HCT116 (cell line): ENCODE results near the gene P4HA2. TPM values are rescaled to one million over a fixed set of nuclear protein-coding genes. Genes with fewer than 3 reads are reported as not detected.

Experiments
- ATAC-seq: fragments of 200-7000 bp; cut with Tn5 transposase; 2 replicates; pipeline ENCODE4 v1.9.1; 2020; ENCODE audit warnings: mild to moderate bottlenecking, moderate library complexity
- BruUV-seq: library from RNA; stranded (reverse); fragments of 400-500 nt; replicated peaks from 2 replicates; lab custom pipeline; 2021; lab: Mats Ljungman, UMichigan
- CTCF ChIA-PET: fragments of 300-600 bp; sonication (Branson Sonifier 250); formaldehyde crosslinking; loops from one replicate; lab custom pipeline; 2021; ENCODE audit warnings: antibody characterized with exemption; lab: Charles Lee
- POLR2A ChIA-PET: fragments of 300-600, 350-600 bp; sonication (Branson Sonifier 250); formaldehyde crosslinking; loops from one replicate; lab custom pipeline; 2021; ENCODE audit warnings: antibody characterized with exemption; lab: Charles Lee
- RAD21 ChIA-PET, 2 experiments: fragments of 300-600 bp; sonication (Branson Sonifier 250); formaldehyde crosslinking; loops; one replicate each; lab custom pipeline; 2023; ENCODE audit warnings: low total read pairs in 2 of 2; ENCODE audit not compliant: uncharacterized antibody in 2 of 2, unreplicated experiment in 2 of 2, low non-redundant PET in 1 of 2; lab: Charles Lee
- DNase-seq: peaks from one replicate; pipeline ENCODE4 v3.0.0-alpha.2; 2010; ENCODE audit warnings: low read depth, low spot score
- H2AFZ ChIP-seq: fragments of 200-600 bp; shearing (Covaris generic), sonication (generic); 2 replicates; pipeline ENCODE4 v1.6.1; 2017; ENCODE audit warnings: low read depth, mixed run types, mixed read lengths, antibody characterized with exemption, low read length; ENCODE audit not compliant: poor library complexity, severe bottlenecking
- H3K27ac ChIP-seq: 2 replicates; pipeline ENCODE4 v1.5.1; 2012; ENCODE audit warnings: low read depth, low read length
- H3K27me3 ChIP-seq: fragments of 200-600 bp; sonication (generic); 2 replicates; pipeline ENCODE4 v1.6.1; 2016; ENCODE audit warnings: mixed run types, low read length, mixed read lengths; ENCODE audit not compliant: insufficient read depth
- H3K36me3 ChIP-seq, 2 experiments: fragments of 200-500 bp in 1 of 2; fragments of 200-600 bp in 1 of 2; sonication (Bioruptor generic) in 1 of 2; sonication (generic) in 1 of 2; 2 replicates each; pipeline versions ENCODE4 v1.5.1 to v1.6.1; 2014 to 2016; ENCODE audit warnings: low read length in 2 of 2, inconsistent platforms in 1 of 2, mixed read lengths in 1 of 2, mixed run types in 1 of 2; ENCODE audit not compliant: insufficient read depth in 2 of 2, control insufficient read depth in 1 of 2
- H3K4me1 ChIP-seq, 2 experiments: fragments of 200-600 bp in 1 of 2; sonication (generic) in 1 of 2; 2 replicates each; pipeline versions ENCODE4 v1.5.1 to v1.6.1; 2012 to 2017; ENCODE audit warnings: low read length in 2 of 2, inconsistent platforms in 1 of 2, mild to moderate bottlenecking in 1 of 2, mixed read lengths in 1 of 2, mixed run types in 1 of 2, moderate library complexity in 1 of 2; ENCODE audit not compliant: insufficient read depth in 2 of 2, control insufficient read depth in 1 of 2
- H3K4me2 ChIP-seq: fragments of 200-600 bp; sonication (generic); 2 replicates; pipeline ENCODE4 v1.6.1; 2017; ENCODE audit warnings: mixed run types, low read length, mixed read lengths
- H3K4me3 ChIP-seq, 2 experiments: fragments of 200-600 bp in 1 of 2; sonication (generic) in 1 of 2; replicated peaks in 1 of 2; 2 replicates each; pipeline ENCODE4 v1.5.1; 2011 to 2016; ENCODE audit warnings: low read length in 2 of 2, control low read depth in 1 of 2, low read depth in 1 of 2, mild to moderate bottlenecking in 1 of 2, mixed read lengths in 1 of 2, mixed run types in 1 of 2
- H3K79me2 ChIP-seq: fragments of 200-600 bp; sonication (generic); 2 replicates; pipeline ENCODE4 v1.6.1; 2017; ENCODE audit warnings: mild to moderate bottlenecking, mixed run types, low read length, moderate library complexity, mixed read lengths; ENCODE audit not compliant: insufficient read depth
- H3K9ac ChIP-seq: fragments of 200-600 bp; sonication (generic); 2 replicates; pipeline ENCODE4 v1.6.1; 2016; ENCODE audit warnings: low read length, mixed read lengths
- H3K9me2 ChIP-seq: fragments of 200-600 bp; sonication (generic), shearing (Covaris generic); 2 replicates; pipeline ENCODE4 v1.6.1; 2017; ENCODE audit warnings: mixed run types, mild to moderate bottlenecking, moderate library complexity; ENCODE audit not compliant: insufficient read depth
- H3K9me3 ChIP-seq, 2 experiments: fragments of 200-500 bp in 1 of 2; fragments of 200-600 bp in 1 of 2; sonication (Bioruptor generic) in 1 of 2; sonication (generic) in 1 of 2; 2 replicates each; pipeline ENCODE4 v1.6.1; 2014 to 2017; ENCODE audit warnings: low read length in 2 of 2, mixed read lengths in 2 of 2, inconsistent platforms in 1 of 2, low read depth in 1 of 2, mild to moderate bottlenecking in 1 of 2, mixed run types in 1 of 2, moderate library complexity in 1 of 2; ENCODE audit not compliant: control insufficient read depth in 1 of 2, insufficient read depth in 1 of 2
- H4K20me1 ChIP-seq: fragments of 200-600 bp; sonication (generic), shearing (Covaris generic); 2 replicates; pipeline ENCODE4 v1.6.1; 2017; ENCODE audit warnings: mixed run types, mild to moderate bottlenecking, moderate library complexity; ENCODE audit not compliant: insufficient read depth
- CBX3 ChIP-seq: IDR thresholded peaks from 2 replicates; pipeline ENCODE4 v1.6.1; 2012; ENCODE audit warnings: low read depth
- CTCF ChIP-seq, 3 experiments: fragments of 200-600 bp in 1 of 3; sonication (generic) in 1 of 3; IDR thresholded peaks in 2 of 3; conservative IDR thresholded peaks in 1 of 3; 2 replicates each; pipeline ENCODE4 v1.5.1; 2012 to 2017; ENCODE audit warnings: low read depth in 2 of 3, low read length in 2 of 3, antibody characterized with exemption in 1 of 3, borderline replicate concordance in 1 of 3, control low read depth in 1 of 3, mild to moderate bottlenecking in 1 of 3, mixed read lengths in 1 of 3, mixed run types in 1 of 3, moderate library complexity in 1 of 3; ENCODE audit not compliant: insufficient read depth in 1 of 3
- EZH2phosphoT487 ChIP-seq: fragments of 200-600 bp; IDR thresholded peaks from 2 replicates; pipeline ENCODE4 v1.6.1; 2018; ENCODE audit warnings: antibody characterized with exemption, borderline replicate concordance
- POLR2A ChIP-seq: IDR thresholded peaks from 2 replicates; pipeline ENCODE4 v1.7.0; 2011; ENCODE audit warnings: borderline replicate concordance; ENCODE audit not compliant: insufficient read depth, insufficient read length; ENCODE audit errors: extremely low read depth
- POLR2AphosphoS5 ChIP-seq: IDR thresholded peaks from 2 replicates; pipeline ENCODE4 v1.6.1; 2011; ENCODE audit warnings: mild to moderate bottlenecking, low read depth, low read length, moderate library complexity
- RAD21 ChIP-seq: IDR thresholded peaks from 2 replicates; pipeline ENCODE4 v1.6.1; 2012; ENCODE audit warnings: low read depth, mild to moderate bottlenecking
- SP1 ChIP-seq: IDR thresholded peaks from 2 replicates; pipeline ENCODE4 v1.6.1; 2012; ENCODE audit warnings: low read depth
- TCF7L2 ChIP-seq: IDR thresholded peaks from 2 replicates; pipeline ENCODE4 v1.7.0; 2011; ENCODE audit warnings: borderline replicate concordance, inconsistent platforms; ENCODE audit not compliant: insufficient read depth, insufficient read length; ENCODE audit errors: extremely low read depth
- YY1 ChIP-seq: IDR thresholded peaks from 2 replicates; pipeline ENCODE4 v1.6.1; 2011; ENCODE audit warnings: low read length, low read depth, moderate library complexity, mild to moderate bottlenecking; ENCODE audit not compliant: insufficient replicate concordance; ENCODE audit errors: extremely low read depth
- ZNF274 ChIP-seq: fragments of 200-500 bp; sonication (Bioruptor generic); IDR thresholded peaks from 2 replicates; pipeline ENCODE4 v1.6.1; 2014; ENCODE audit warnings: mild to moderate bottlenecking, low read depth, low read length, inconsistent platforms
- intact Hi-C: fragments of 100-400 bp; cut with micrococcal nuclease; formaldehyde crosslinking; loops from 2 replicates; pipeline ENCODE4 v1.10.0; 2022
- total RNA-seq: library from RNA; stranded (reverse); gene quantifications from one replicate; pipeline ENCODE4 v1.2.1, GENCODE V29; 2021; ENCODE audit not compliant: unreplicated experiment
- TF ChIP-seq, protein P1 (sequence below): IDR thresholded peaks from 2 replicates; pipeline ENCODE4 v1.6.1; 2011; ENCODE audit warnings: mild to moderate bottlenecking, low read length, moderate library complexity; ENCODE audit not compliant: insufficient replicate concordance; ENCODE audit errors: extremely low read depth

The P4HA2 gene
- total RNA-seq, 1 experiment from 2014 or later, result 29.0 TPM

DNA sequence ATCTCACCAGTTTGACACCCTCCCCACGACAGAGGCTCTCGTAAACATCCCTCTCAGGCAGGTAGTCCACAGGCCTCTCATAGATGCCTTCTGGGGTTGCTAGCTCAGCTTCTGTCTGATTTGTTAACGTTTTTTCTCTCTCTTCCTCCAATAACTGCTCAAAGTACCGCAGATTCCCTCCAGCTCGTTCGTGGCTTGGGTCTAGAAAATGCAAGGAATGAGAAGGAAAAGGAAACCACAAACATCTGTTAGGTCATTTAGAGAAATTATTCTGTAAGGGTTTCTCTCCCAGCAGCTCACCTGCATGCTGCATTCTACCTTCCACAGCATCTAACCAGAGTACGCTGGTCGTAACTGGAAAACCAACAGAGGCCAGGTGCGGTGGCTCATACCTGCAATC, 18.5 kb downstream of the P4HA2 start:
- POLR2A ChIA-PET, result no interaction called here
- DNase-seq (no peak), ATAC-seq (no peak)
- no peaks in the 10 kb centered on the region for H3K9me2 ChIP-seq
- TF ChIP-seq POLR2A (no peak), YY1 (no peak), CBX3 (no peak), POLR2AphosphoS5 (no peak), TCF7L2 (no peak), RAD21 (no peak), CTCF (IDR thresholded peaks at IDR 0.05 in 2 of 3, conservative IDR thresholded peaks at IDR 0.05 in 1 of 3; ENCODE audit: borderline replicate concordance in 1 of 3, insufficient read depth in 1 of 3, low read depth in 2 of 3, low read length in 2 of 3) (no peak), EZH2phosphoT487 (no peak), ZNF274 (no peak), SP1 (no peak)
- TF ChIP-seq, protein P1, sequence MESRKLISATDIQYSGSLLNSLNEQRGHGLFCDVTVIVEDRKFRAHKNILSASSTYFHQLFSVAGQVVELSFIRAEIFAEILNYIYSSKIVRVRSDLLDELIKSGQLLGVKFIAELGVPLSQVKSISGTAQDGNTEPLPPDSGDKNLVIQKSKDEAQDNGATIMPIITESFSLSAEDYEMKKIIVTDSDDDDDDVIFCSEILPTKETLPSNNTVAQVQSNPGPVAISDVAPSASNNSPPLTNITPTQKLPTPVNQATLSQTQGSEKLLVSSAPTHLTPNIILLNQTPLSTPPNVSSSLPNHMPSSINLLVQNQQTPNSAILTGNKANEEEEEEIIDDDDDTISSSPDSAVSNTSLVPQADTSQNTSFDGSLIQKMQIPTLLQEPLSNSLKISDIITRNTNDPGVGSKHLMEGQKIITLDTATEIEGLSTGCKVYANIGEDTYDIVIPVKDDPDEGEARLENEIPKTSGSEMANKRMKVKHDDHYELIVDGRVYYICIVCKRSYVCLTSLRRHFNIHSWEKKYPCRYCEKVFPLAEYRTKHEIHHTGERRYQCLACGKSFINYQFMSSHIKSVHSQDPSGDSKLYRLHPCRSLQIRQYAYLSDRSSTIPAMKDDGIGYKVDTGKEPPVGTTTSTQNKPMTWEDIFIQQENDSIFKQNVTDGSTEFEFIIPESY, result no peak
- no peaks in the 10 kb centered on the region for H4K20me1 ChIP-seq
- no peak overlapping the region for H3K27ac ChIP-seq
- H3K4me2 ChIP-seq, result no peak overlapping the region
- H3K27me3 ChIP-seq, result no peaks in the 10 kb centered on the region
- intact Hi-C loops, result no loop called here
- H3K9ac ChIP-seq, result no peak overlapping the region
- RAD21 ChIA-PET, result no interaction called here
- no peaks in the 10 kb centered on the region for H3K79me2 ChIP-seq
- peaks cover 11 to 25% of the 10 kb centered on the region in 2 experiments; a peak in 3 of 4 replicates for H3K36me3 ChIP-seq
- no peak overlapping the region for H2AFZ ChIP-seq
- H3K4me3 ChIP-seq, result no peak overlapping the region
- CTCF ChIA-PET, result no interaction called here
- no peaks in the 10 kb centered on the region for H3K9me3 ChIP-seq
- no peaks in the 10 kb centered on the region for H3K4me1 ChIP-seq
- no TSS peak for BruUV-seq
